ENCODE data around the gene TMEM63A.
A peak's percentile ranks its signal among the peaks of the same experiment; 100 is the strongest.
"Not testable (repeated sequence)": the region's sequence is repeated elsewhere in the genome, so short reads cannot be mapped to it uniquely, and the experiment has no call there.

TMEM63A gene

DNA sequence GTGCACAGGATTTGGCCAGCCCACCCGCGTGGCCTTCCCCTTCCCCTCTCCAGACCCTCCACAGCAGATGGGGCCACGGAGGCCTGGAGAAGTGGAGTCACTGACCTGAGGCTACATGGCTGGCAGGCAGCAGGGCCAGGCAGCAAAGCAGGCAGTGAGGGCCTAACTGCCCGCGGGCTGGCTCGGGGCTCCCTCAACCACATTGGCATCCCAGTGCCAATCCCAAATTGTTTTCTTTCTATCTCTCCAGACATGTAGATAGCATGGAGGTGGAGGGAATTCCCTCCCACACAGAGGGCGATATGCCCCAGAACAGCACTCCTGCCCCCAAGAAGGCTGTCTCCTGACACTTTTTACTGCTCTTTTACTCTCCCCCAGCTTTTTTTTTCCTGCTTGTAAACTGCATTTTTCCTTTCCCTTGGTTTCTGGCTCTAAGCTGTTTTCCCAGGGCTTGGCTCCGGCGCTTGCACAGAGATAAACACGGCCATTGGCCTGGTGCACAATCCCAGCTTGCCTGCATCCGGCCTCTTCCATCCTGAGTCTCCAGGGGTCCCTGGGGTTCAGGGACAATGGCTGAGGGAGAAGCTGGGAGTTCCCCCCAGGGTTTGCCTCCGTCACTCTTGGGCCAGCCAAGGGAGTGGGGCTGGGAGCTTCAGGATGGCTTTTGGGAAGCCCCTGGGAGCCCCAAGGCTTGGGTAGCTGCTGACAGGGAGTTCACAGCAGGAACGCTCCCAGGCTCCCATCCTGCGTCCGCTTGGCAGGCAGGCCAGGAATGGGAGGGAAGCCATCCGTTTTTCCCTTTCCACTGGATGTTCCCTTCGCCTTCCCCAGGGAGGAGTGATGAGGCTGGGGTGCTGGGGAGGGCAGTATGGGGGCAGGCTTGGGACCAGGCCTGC, 65.3 kb downstream of the TMEM63A start:
- H3K27ac ChIP-seq, result peak overlapping the region; percentile 52
- no peak for TF ChIP-seq ZFX (IDR thresholded peaks at IDR 0.05; ENCODE audit: borderline replicate concordance)
- TF ChIP-seq, protein P1, sequence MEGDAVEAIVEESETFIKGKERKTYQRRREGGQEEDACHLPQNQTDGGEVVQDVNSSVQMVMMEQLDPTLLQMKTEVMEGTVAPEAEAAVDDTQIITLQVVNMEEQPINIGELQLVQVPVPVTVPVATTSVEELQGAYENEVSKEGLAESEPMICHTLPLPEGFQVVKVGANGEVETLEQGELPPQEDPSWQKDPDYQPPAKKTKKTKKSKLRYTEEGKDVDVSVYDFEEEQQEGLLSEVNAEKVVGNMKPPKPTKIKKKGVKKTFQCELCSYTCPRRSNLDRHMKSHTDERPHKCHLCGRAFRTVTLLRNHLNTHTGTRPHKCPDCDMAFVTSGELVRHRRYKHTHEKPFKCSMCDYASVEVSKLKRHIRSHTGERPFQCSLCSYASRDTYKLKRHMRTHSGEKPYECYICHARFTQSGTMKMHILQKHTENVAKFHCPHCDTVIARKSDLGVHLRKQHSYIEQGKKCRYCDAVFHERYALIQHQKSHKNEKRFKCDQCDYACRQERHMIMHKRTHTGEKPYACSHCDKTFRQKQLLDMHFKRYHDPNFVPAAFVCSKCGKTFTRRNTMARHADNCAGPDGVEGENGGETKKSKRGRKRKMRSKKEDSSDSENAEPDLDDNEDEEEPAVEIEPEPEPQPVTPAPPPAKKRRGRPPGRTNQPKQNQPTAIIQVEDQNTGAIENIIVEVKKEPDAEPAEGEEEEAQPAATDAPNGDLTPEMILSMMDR (IDR thresholded peaks at IDR 0.05), result no peak; the same call in 1 of the 2 replicates

DNA sequence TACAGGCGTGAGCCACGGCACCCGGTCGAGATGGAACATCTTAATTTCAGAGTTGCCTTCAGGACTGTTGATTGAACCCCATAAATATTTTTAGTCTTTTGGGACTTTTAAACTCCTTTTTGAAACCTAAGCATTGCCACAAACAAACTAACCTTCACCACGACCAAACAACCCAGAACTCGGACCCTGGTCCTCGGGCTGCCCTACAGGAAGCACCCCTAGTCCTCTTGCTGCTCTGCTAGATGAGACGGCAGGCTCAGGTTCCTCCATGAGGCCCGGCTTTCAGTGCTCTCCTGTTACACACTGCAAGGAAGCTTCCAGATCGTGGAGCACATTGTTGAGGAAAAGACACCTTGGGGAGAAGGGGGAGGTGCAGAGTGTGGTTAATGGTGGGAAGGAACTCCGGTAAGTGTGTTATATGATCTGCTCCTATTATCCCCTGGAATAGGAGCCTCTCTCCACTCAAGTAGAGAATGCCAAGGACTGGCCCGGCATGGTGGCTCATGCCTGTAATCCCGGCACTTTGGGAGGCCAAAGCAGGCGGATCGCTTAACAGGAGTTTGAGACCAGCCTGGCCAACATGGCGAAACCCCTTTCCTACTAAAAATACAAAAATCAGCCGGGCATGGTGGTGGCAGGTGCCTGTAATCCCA, 66.5 kb downstream of the TMEM63A start:
- TF ChIP-seq, protein P1 (IDR thresholded peaks at IDR 0.05), result no peak
- no peak for TF ChIP-seq ZFX (IDR thresholded peaks at IDR 0.05; ENCODE audit: borderline replicate concordance)
- H3K27ac ChIP-seq, result no peak overlapping the region

DNA sequence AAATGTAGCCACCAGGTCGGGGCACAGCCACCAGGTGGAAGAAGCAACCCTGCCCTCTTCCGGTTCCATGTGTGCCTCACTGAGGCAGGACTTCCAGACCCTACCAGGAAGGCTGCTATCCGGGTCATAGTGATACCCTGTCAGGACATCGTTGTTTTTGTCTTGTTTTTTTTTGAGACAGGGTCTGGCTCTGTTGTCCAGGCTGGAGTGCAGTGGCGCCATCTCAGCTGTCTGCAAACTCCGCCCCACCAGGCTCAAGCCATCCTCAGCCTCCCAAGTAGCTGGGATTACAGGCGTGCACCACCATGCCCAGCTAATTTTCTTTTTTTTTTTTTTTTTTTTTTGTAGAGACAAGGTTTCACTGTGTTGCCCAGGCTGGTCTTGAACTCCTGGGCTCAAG, 67.1 kb downstream of the TMEM63A start:
- H3K27ac ChIP-seq, result not testable (repeated sequence)

DNA sequence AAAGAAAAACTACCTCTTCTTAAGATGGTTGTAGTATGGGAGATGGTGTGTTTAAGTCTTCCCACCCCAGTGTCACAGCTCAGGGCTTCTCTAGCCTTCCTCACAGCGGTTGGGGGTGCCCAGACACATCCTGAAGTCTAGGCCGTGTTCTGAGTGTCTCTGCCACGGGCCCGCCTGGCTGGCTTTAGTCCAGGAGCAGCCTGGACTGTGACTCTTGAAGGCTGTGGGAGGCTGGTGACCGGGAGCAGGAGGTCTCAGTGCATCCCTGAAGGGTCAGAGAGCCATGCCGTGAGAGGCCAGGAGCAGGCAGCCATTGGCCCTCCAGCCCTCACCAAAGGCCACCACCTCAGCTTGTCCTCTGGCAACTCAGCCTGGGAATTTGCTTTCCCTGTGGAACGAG, 67.8 kb downstream of the TMEM63A start:
- no peak overlapping the region for H3K27ac ChIP-seq
- TF ChIP-seq, protein P1 (IDR thresholded peaks at IDR 0.05), result no peak
- no peak for TF ChIP-seq ZFX (IDR thresholded peaks at IDR 0.05; ENCODE audit: borderline replicate concordance)

DNA sequence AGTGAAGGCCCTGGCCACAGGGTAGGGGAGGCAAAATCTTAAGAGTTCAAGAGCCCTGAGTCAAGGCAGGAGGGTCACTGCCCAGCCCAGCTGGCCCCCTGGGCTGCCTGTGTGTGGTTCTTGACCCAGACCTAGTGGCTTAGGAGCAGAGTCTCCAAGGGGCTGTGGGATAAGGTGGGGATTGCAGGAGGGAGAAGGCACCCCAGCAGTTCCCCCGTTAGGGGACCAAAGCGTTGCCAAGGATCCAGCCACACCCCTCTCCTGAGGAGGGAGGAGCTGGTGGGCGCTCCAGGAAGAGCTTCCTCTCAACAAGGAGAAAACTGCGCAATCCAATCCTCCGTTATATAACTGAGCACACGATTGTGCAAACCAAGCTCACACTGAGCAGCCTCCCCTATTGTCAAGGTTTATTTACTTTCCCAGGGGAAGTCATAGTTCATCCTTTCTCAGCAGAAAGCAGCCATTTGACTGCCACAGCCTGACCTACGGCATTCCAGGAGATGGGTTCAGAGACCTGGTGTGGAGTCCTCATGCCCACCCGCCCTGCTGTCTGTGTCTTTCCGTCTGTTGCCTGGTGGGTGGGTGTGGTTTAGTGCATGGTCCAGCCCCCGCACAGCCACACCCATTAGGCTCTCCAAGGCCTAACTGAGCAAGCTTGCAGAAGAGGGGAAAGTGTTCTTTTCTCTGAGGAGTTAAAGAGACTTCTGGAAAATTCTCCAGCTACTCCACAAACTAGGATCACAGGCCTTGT, 68.8 kb downstream of the TMEM63A start:
- H3K27ac ChIP-seq, result no peak overlapping the region
- TF ChIP-seq, protein P1 (IDR thresholded peaks at IDR 0.05), result no peak
- no peak for TF ChIP-seq ZFX (IDR thresholded peaks at IDR 0.05; ENCODE audit: borderline replicate concordance)

DNA sequence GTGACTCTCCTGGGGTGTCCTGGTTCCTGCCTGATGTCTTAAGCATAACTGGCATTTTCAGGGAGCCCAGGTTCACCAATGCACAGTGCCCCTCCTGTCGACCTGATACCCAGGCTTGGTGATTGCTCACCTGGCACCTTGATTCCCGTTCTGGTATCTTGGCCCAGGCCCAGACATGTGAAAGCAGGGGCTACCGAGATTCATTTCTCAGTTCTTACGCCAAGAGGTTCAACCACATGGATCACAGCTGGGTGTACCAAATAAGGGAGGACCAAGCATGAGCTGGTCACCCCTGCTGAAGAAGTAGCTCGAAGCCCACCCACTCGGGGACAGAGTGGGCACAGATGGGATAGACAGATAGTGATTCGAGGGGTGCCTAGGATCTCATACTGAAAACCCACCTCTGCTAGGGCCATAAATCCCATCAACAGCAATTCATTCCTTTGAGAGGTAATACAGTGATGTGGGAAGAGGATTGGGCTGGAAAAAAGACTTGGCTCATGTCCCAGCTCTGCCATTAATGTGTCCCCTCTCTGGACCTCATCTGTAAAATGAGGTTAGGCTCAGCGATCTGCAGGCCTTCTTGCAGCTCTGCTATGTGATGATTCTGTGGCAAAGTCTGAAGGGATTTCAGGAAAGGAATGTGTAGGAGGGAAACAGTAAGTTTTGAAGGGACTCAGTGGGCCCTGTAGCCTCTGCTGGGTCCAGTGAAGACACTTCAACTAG, 69.5 kb downstream of the TMEM63A start:
- TF ChIP-seq ZFX (IDR thresholded peaks at IDR 0.05; ENCODE audit: borderline replicate concordance), result no peak
- TF ChIP-seq, protein P1 (IDR thresholded peaks at IDR 0.05), result no peak
- H3K27ac ChIP-seq, result no peak overlapping the region
